BLaER1 treated with 17β-estradiol and CSF1 and Interleukin-3, amounts not matched to agents 10 nM and 100 nM (cell line): Measurements from ENCODE around the gene NETO2.
"Not testable (repeated sequence)": the region's sequence is repeated elsewhere in the genome, so short reads cannot be mapped to it uniquely, and the experiment has no call there.

Experiments
- H3K27ac ChIP-seq, 11 experiments: shearing (Covaris generic); formaldehyde crosslinking; 2 replicates each; pipeline ENCODE4 v1.8.1; 2022
- H3K27me3 ChIP-seq, 11 experiments: shearing (Covaris generic); formaldehyde crosslinking; 2 replicates each; pipeline ENCODE4 v1.8.1; 2022
- H3K36me3 ChIP-seq, 11 experiments: shearing (Covaris generic); formaldehyde crosslinking; 2 replicates each; pipeline ENCODE4 v1.8.1; 2022
- H3K4me1 ChIP-seq, 10 experiments: shearing (Covaris generic); formaldehyde crosslinking; 2 replicates each; pipeline ENCODE4 v1.8.1; 2022
- H3K4me2 ChIP-seq, 11 experiments: shearing (Covaris generic); formaldehyde crosslinking; 2 replicates each; pipeline ENCODE4 v1.8.1; 2022
- H3K4me3 ChIP-seq, 10 experiments: shearing (Covaris generic); formaldehyde crosslinking; 2 replicates each; pipeline ENCODE4 v1.8.1; 2022
- H3K9ac ChIP-seq, 11 experiments: shearing (Covaris generic); formaldehyde crosslinking; 2 replicates each; pipeline ENCODE4 v1.8.1; 2022
- H3K9me3 ChIP-seq, 11 experiments: shearing (Covaris generic); formaldehyde crosslinking; replicated peaks in 1 of 11; 2 replicates each; pipeline ENCODE4 v1.8.1; 2022
- H4K20me1 ChIP-seq, 11 experiments: shearing (Covaris generic); formaldehyde crosslinking; 2 replicates each; pipeline ENCODE4 v1.8.1; 2022
- Cebpa-rat ChIP-seq, 11 experiments: shearing (Covaris generic); IDR thresholded peaks; 2 replicates each; pipeline ENCODE4 v1.8.1; 2022

NETO2 gene

GRCh38 chr16:47139561-47140185 is 4.1 kb downstream of the NETO2 start:
- Histone ChIP-seq H3K27ac (no peak overlapping the region), H4K20me1 (peaks cover 0 to 76% (median 48%) of the 10 kb centered on the region in 11 experiments; a peak in 12 of 22 replicates), H3K4me2 (peak overlapping the region in 2 of 11 experiments; percentile 3 to 11; a peak in 1 of 22 replicates), H3K9ac (no peak overlapping the region), H3K4me3 (no peak overlapping the region), H3K9me3 (no peaks in the 10 kb centered on the region), H3K4me1 (peaks cover 13 to 70% (median 40%) of the 10 kb centered on the region in 10 experiments), H3K36me3 (peaks cover 0 to under 1% (median 0%) of the 10 kb centered on the region in 11 experiments; a peak in 1 of 22 replicates), H3K27me3 (peaks cover 20 to 34% (median 30%) of the 10 kb centered on the region in 11 experiments)
- TF ChIP-seq Cebpa-rat (IDR thresholded peaks at IDR 0.05): no peak

- peaks cover 0 to 12% (median 0%) of the 10 kb centered on the region in 11 experiments; a peak in 3 of 22 replicates for H3K36me3 ChIP-seq
- H3K9ac ChIP-seq, H3K4me3 ChIP-seq, H3K9me3 ChIP-seq, H3K27ac ChIP-seq: not testable (repeated sequence)
- H3K27me3 ChIP-seq: peaks cover 3 to 16% (median 13%) of the 10 kb centered on the region in 11 experiments
- peaks cover 10 to 58% (median 31%) of the 10 kb centered on the region in 10 experiments for H3K4me1 ChIP-seq
- H3K4me2 ChIP-seq: peak overlapping the region in 4 of 11 experiments; percentile 8 to 24 (median 12); a peak in 3 of 22 replicates
- peaks cover 0 to 90% (median 48%) of the 10 kb centered on the region in 11 experiments; a peak in 12 of 22 replicates for H4K20me1 ChIP-seq
These were observed 5.8 kb downstream of the NETO2 start for GRCh38 chr16:47137925-47138324.

GRCh38 chr16:47136099-47136842 is 7.5 kb downstream of the NETO2 start:
- H3K27ac ChIP-seq: no peak overlapping the region

GRCh38 chr16:47134550-47134949 is 9.2 kb downstream of the NETO2 start:
- peaks cover 7 to 33% (median 19%) of the 10 kb centered on the region in 10 experiments; a peak in 19 of 20 replicates for H3K4me1 ChIP-seq
- no peaks in the 10 kb centered on the region for H3K9me3 ChIP-seq
- H3K36me3 ChIP-seq: peaks cover 0 to 17% (median 0%) of the 10 kb centered on the region in 11 experiments; a peak in 5 of 22 replicates
- H3K4me3 ChIP-seq: no peak overlapping the region
- H3K27ac ChIP-seq: no peak overlapping the region
- H3K9ac ChIP-seq: no peak overlapping the region
- H3K4me2 ChIP-seq: no peak overlapping the region
- H4K20me1 ChIP-seq: peaks cover 0 to 90% (median 24%) of the 10 kb centered on the region in 11 experiments; a peak in 11 of 22 replicates
- H3K27me3 ChIP-seq: no peaks in the 10 kb centered on the region
- TF ChIP-seq Cebpa-rat (IDR thresholded peaks at IDR 0.05): no peak

More at GRCh38 chr16:47136099-47136842, 7.5 kb downstream of the NETO2 start:
- H3K4me3 ChIP-seq: no peak overlapping the region
- peaks cover 0 to 12% (median 0%) of the 10 kb centered on the region in 11 experiments; a peak in 3 of 22 replicates for H3K36me3 ChIP-seq
- peaks cover 0 to 97% (median 41%) of the 10 kb centered on the region in 11 experiments; a peak in 11 of 22 replicates for H4K20me1 ChIP-seq
- peak overlapping the region; percentile 17 to 69 (median 57); a peak in 20 of 22 replicates for H3K4me2 ChIP-seq
- TF ChIP-seq Cebpa-rat (IDR thresholded peaks at IDR 0.05): no peak
- H3K9me3 ChIP-seq: no peaks in the 10 kb centered on the region
- peaks cover 7 to 49% (median 22%) of the 10 kb centered on the region in 10 experiments; a peak in 19 of 20 replicates for H3K4me1 ChIP-seq
- no peaks in the 10 kb centered on the region for H3K27me3 ChIP-seq
- H3K9ac ChIP-seq: no peak overlapping the region

- H4K20me1 ChIP-seq: peaks cover 0 to 78% (median 14%) of the 10 kb centered on the region in 11 experiments; a peak in 11 of 22 replicates
- no peaks in the 10 kb centered on the region for H3K9me3 ChIP-seq
- H3K27ac ChIP-seq: no peak overlapping the region
- no peaks in the 10 kb centered on the region for H3K27me3 ChIP-seq
- no peak for TF ChIP-seq Cebpa-rat (IDR thresholded peaks at IDR 0.05)
- H3K4me1 ChIP-seq: peaks cover 6 to 20% (median 8%) of the 10 kb centered on the region in 10 experiments; a peak in 19 of 20 replicates
- no peak overlapping the region for H3K4me2 ChIP-seq
- no peak overlapping the region for H3K4me3 ChIP-seq
- H3K36me3 ChIP-seq: peaks cover 0 to 39% (median 8%) of the 10 kb centered on the region in 11 experiments; a peak in 11 of 22 replicates
- H3K9ac ChIP-seq: no peak overlapping the region
These were observed 11.4 kb downstream of the NETO2 start for GRCh38 chr16:47132308-47132707.

- Histone ChIP-seq H3K36me3 (peaks cover 0 to 55% (median 19%) of the 10 kb centered on the region in 11 experiments; a peak in 12 of 22 replicates), H3K27ac (no peak overlapping the region), H3K4me3 (no peak overlapping the region), H3K4me2 (no peak overlapping the region), H3K9me3 (no peaks in the 10 kb centered on the region), H3K4me1 (peaks cover 0 to 9% (median 6%) of the 10 kb centered on the region in 10 experiments; a peak in 11 of 20 replicates), H4K20me1 (peaks cover 0 to 66% (median 9%) of the 10 kb centered on the region in 11 experiments; a peak in 10 of 22 replicates), H3K9ac (no peak overlapping the region), H3K27me3 (no peaks in the 10 kb centered on the region)
- TF ChIP-seq Cebpa-rat (IDR thresholded peaks at IDR 0.05): no peak
These were observed 13.8 kb downstream of the NETO2 start for GRCh38 chr16:47129755-47130435.

GRCh38 chr16:47127541-47127940 is 16.2 kb downstream of the NETO2 start:
- Histone ChIP-seq H3K27ac (no peak overlapping the region), H3K36me3 (peaks cover 0 to 56% (median 10%) of the 10 kb centered on the region in 11 experiments; a peak in 13 of 22 replicates), H3K4me2 (no peak overlapping the region), H3K4me3 (no peak overlapping the region), H3K4me1 (peaks cover 0 to 9% (median 6%) of the 10 kb centered on the region in 10 experiments; a peak in 11 of 20 replicates), H3K9me3 (no peaks in the 10 kb centered on the region), H3K9ac (no peak overlapping the region), H3K27me3 (no peaks in the 10 kb centered on the region), H4K20me1 (peaks cover 0 to 43% (median 0%) of the 10 kb centered on the region in 11 experiments; a peak in 8 of 22 replicates)
- TF ChIP-seq Cebpa-rat (IDR thresholded peaks at IDR 0.05): no peak

- Histone ChIP-seq H3K4me1 (peaks cover 0 to 9% (median 6%) of the 10 kb centered on the region in 10 experiments; a peak in 11 of 20 replicates), H3K4me2 (peak overlapping the region in 3 of 11 experiments; percentile 7 to 27 (median 25); a peak in 3 of 22 replicates), H3K36me3 (peaks cover 0 to 72% (median 22%) of the 10 kb centered on the region in 11 experiments; a peak in 15 of 22 replicates), H3K4me3 (no peak overlapping the region), H3K9ac (no peak overlapping the region), H3K27me3 (no peaks in the 10 kb centered on the region), H4K20me1 (peaks cover 0 to 26% (median 0%) of the 10 kb centered on the region in 11 experiments; a peak in 7 of 22 replicates), H3K9me3 (no peaks in the 10 kb centered on the region), H3K27ac (no peak overlapping the region)
- no peak for TF ChIP-seq Cebpa-rat (IDR thresholded peaks at IDR 0.05)
These were observed 18.0 kb downstream of the NETO2 start for GRCh38 chr16:47125757-47126156.
